ENCODE data around the gene MYBL2. TPM values are rescaled to one million over a fixed set of nuclear protein-coding genes. Genes with fewer than 3 reads are reported as not detected.

The MYBL2 gene
- polyA plus RNA-seq, 3 donors: 0.08 to 0.10 TPM; not detected in 1

- no peak overlapping the region for H2AFZ ChIP-seq (ENCODE audit: insufficient read depth, low read depth, low read length, poor library complexity, severe bottlenecking)
- H3K4me3 ChIP-seq (replicated peaks in 1 of 3; ENCODE audit: low read depth in 2 of 3, low read length in 3 of 3): no peak overlapping the region
- TF ChIP-seq, protein P1, sequence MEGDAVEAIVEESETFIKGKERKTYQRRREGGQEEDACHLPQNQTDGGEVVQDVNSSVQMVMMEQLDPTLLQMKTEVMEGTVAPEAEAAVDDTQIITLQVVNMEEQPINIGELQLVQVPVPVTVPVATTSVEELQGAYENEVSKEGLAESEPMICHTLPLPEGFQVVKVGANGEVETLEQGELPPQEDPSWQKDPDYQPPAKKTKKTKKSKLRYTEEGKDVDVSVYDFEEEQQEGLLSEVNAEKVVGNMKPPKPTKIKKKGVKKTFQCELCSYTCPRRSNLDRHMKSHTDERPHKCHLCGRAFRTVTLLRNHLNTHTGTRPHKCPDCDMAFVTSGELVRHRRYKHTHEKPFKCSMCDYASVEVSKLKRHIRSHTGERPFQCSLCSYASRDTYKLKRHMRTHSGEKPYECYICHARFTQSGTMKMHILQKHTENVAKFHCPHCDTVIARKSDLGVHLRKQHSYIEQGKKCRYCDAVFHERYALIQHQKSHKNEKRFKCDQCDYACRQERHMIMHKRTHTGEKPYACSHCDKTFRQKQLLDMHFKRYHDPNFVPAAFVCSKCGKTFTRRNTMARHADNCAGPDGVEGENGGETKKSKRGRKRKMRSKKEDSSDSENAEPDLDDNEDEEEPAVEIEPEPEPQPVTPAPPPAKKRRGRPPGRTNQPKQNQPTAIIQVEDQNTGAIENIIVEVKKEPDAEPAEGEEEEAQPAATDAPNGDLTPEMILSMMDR (IDR thresholded peaks at IDR 0.05): no peak
- H3K4me1 Mint-ChIP-seq: no peaks in the 10 kb centered on the region
- peaks cover 0 to 13% of the 10 kb centered on the region in 2 donors for H3K36me3 ChIP-seq (replicated peaks in 1 of 2; ENCODE audit: control insufficient read depth in 1 of 2, insufficient read depth in 2 of 2, low read length in 2 of 2)
- H3K27ac ChIP-seq (ENCODE audit: low read depth in 1 of 2, low read length in 2 of 2): no peak overlapping the region
- H3K4me1 ChIP-seq (ENCODE audit: control insufficient read depth in 1 of 2, insufficient read depth in 2 of 2, low read length in 2 of 2): no peaks in the 10 kb centered on the region
- no peaks in the 10 kb centered on the region for H4K20me1 ChIP-seq (ENCODE audit: insufficient read depth, low read length)
- H3K9me3 Mint-ChIP-seq: no peaks in the 10 kb centered on the region
- no peaks in the 10 kb centered on the region for H3K79me2 ChIP-seq (ENCODE audit: insufficient read depth, low read length)
- 100% methylated on average over 4 of the region's 5 CpGs for WGBS (ENCODE audit: insufficient coverage)
- DNase-seq: no peak
- peaks cover 0 to 2% (median 0%) of the 10 kb centered on the region in 3 donors for H3K27me3 Mint-ChIP-seq (ENCODE audit: low read depth in 3 of 3)
- no peak overlapping the region for H3K4me2 ChIP-seq (replicated peaks; ENCODE audit: extremely low read depth, low read length, poor library complexity, severe bottlenecking)
- intact Hi-C loops (cut with micrococcal nuclease): no loop called here
- H3K9ac ChIP-seq (ENCODE audit: insufficient read depth, low read length, poor library complexity, severe bottlenecking): no peak overlapping the region
- no peaks in the 10 kb centered on the region for H3K27me3 ChIP-seq (ENCODE audit: control insufficient read depth in 2 of 2, insufficient read depth in 2 of 2, low read length in 2 of 2)
- H3K36me3 Mint-ChIP-seq: peaks cover 22 to 55% of the 10 kb centered on the region in 2 donors
- no peaks in the 10 kb centered on the region for H3K9me3 ChIP-seq (replicated peaks in 1 of 2; ENCODE audit: control insufficient read depth in 1 of 2, insufficient read depth in 1 of 2, low read length in 2 of 2)
- H3K4me3 Mint-ChIP-seq: no peak overlapping the region
- H3K27ac Mint-ChIP-seq: no peak overlapping the region
These were observed 9.5 kb downstream of the MYBL2 start for GRCh38 chr20:43676368-43676767.

GRCh38 chr20:43680981-43681380 lies 14.1 kb downstream of the MYBL2 start:
- Histone ChIP-seq H3K4me2 (replicated peaks; ENCODE audit: extremely low read depth, low read length, poor library complexity, severe bottlenecking) (no peak overlapping the region), H3K36me3 (replicated peaks in 1 of 2; ENCODE audit: control insufficient read depth in 1 of 2, insufficient read depth in 2 of 2, low read length in 2 of 2) (peaks cover 3 to 9% of the 10 kb centered on the region in 2 donors), H2AFZ (ENCODE audit: insufficient read depth, low read depth, low read length, poor library complexity, severe bottlenecking) (no peak overlapping the region), H3K27me3 (ENCODE audit: control insufficient read depth in 2 of 2, insufficient read depth in 2 of 2, low read length in 2 of 2) (no peaks in the 10 kb centered on the region), H3K27ac (ENCODE audit: low read depth in 1 of 2, low read length in 2 of 2) (no peak overlapping the region), H3K9ac (ENCODE audit: insufficient read depth, low read length, poor library complexity, severe bottlenecking) (no peak overlapping the region), H3K9me3 (replicated peaks in 1 of 2; ENCODE audit: control insufficient read depth in 1 of 2, insufficient read depth in 1 of 2, low read length in 2 of 2) (no peaks in the 10 kb centered on the region), H4K20me1 (ENCODE audit: insufficient read depth, low read length) (no peaks in the 10 kb centered on the region), H3K79me2 (ENCODE audit: insufficient read depth, low read length) (no peaks in the 10 kb centered on the region), H3K4me3 (replicated peaks in 1 of 3; ENCODE audit: low read depth in 2 of 3, low read length in 3 of 3) (no peak overlapping the region), H3K4me1 (ENCODE audit: control insufficient read depth in 1 of 2, insufficient read depth in 2 of 2, low read length in 2 of 2) (no peaks in the 10 kb centered on the region)
- 100% methylated on average over 4 of the region's 7 CpGs for WGBS (ENCODE audit: insufficient coverage)
- H3K36me3 Mint-ChIP-seq: peaks cover 29 to 52% of the 10 kb centered on the region in 2 donors
- peaks cover 1% of the 10 kb centered on the region for H3K4me1 Mint-ChIP-seq
- peak overlapping the region in 1 of 7 donors; percentile 60 for H3K27ac Mint-ChIP-seq
- H3K27me3 Mint-ChIP-seq (ENCODE audit: low read depth in 3 of 3): no peaks in the 10 kb centered on the region
- TF ChIP-seq, protein P1 (IDR thresholded peaks at IDR 0.05): no peak
- no peak for DNase-seq
- no peak overlapping the region for H3K4me3 Mint-ChIP-seq
- peaks cover 0 to 1% (median 0%) of the 10 kb centered on the region in 7 donors for H3K9me3 Mint-ChIP-seq
- intact Hi-C loops (cut with micrococcal nuclease): no loop called here

Data from CD14-positive monocyte (primary cell).